Measurements from ENCODE around the gene MIA3. TPM values are rescaled to one million over a fixed set of nuclear protein-coding genes. Genes with fewer than 3 reads are reported as not detected.
A peak's percentile ranks its signal among the peaks of the same experiment; 100 is the strongest.

MIA3 gene
- total and polyA plus RNA-seq, 2 experiments from 2014 or later = 32.7 to 40.0 TPM

GRCh38 chr1:222643606-222643937, 25.7 kb downstream of the MIA3 start:
- no peak for TF ChIP-seq NANOG (IDR thresholded peaks at IDR 0.05; ENCODE audit: borderline replicate concordance)
- no peak for TF ChIP-seq STAT1 (IDR thresholded peaks at IDR 0.05; ENCODE audit: unreplicated experiment)
- no peak for TF ChIP-seq REST (IDR thresholded peaks at IDR 0.05; ENCODE audit: unreplicated experiment)
- TF ChIP-seq ETS1 (IDR thresholded peaks at IDR 0.05) = no peak
- no peak for TF ChIP-seq EZH2 (IDR thresholded peaks at IDR 0.05; ENCODE audit: low read depth, unreplicated experiment)
- Mint-ChIP-seq H3K27ac (peak overlapping the region; percentile 99), H3K9me3 (no peaks in the 10 kb centered on the region; the same call in 2 of the 3 replicates), H3K27me3 (ENCODE audit: insufficient read depth, low read depth, poor library complexity) (peaks cover 6% of the 10 kb centered on the region), H3K4me3 (peak overlapping the region; percentile 92), H3K36me3 (ENCODE audit: low read depth) (peaks cover 12% of the 10 kb centered on the region; the same call in 2 of the 3 replicates), H3K4me1 (peaks cover 7% of the 10 kb centered on the region; the same call in 2 of the 3 replicates)
- Histone ChIP-seq H3K36me3 (ENCODE audit: insufficient read depth) (no peaks in the 10 kb centered on the region), H3K4me2 (peak overlapping the region; percentile 76), H2AFZ (peak overlapping the region; percentile 23), H3K27ac (ENCODE audit: low read depth) (peak overlapping the region; percentile 75; the same call in 1 of the 2 replicates), H4K20me1 (replicated peaks; ENCODE audit: insufficient read depth) (no peaks in the 10 kb centered on the region), H3K4me1 (ENCODE audit: insufficient read depth) (no peaks in the 10 kb centered on the region; the same call in 1 of the 2 replicates), H3K9me2 (ENCODE audit: insufficient read depth) (no peaks in the 10 kb centered on the region), H3K4me3 (peak overlapping the region; percentile 86), H3K27me3 (ENCODE audit: insufficient read depth) (no peaks in the 10 kb centered on the region), H3F3A (replicated peaks; ENCODE audit: low read depth) (no peaks in the 10 kb centered on the region), H3K79me2 (replicated peaks; ENCODE audit: insufficient read depth) (peaks cover 16% of the 10 kb centered on the region)
- ATAC-seq = peak; percentile 17
- DNase-seq (ENCODE audit: low spot score) = no peak

- Mint-ChIP-seq H3K36me3 (ENCODE audit: low read depth) (peaks cover 10% of the 10 kb centered on the region; the same call in 2 of the 3 replicates), H3K4me1 (peaks cover 7% of the 10 kb centered on the region; the same call in 2 of the 3 replicates), H3K9me3 (no peaks in the 10 kb centered on the region; the same call in 2 of the 3 replicates), H3K27me3 (ENCODE audit: insufficient read depth, low read depth, poor library complexity) (peaks cover 6% of the 10 kb centered on the region), H3K27ac (peak overlapping the region; percentile 99), H3K4me3 (peak overlapping the region; percentile 92)
- no peaks in the 10 kb centered on the region for H4K20me1 ChIP-seq (replicated peaks; ENCODE audit: insufficient read depth)
- peak; percentile 99 for DNase-seq (ENCODE audit: low spot score)
- peak; percentile 96 for ATAC-seq
- H3K36me3 ChIP-seq (ENCODE audit: insufficient read depth) = no peaks in the 10 kb centered on the region
- peaks cover 16% of the 10 kb centered on the region for H3K79me2 ChIP-seq (replicated peaks; ENCODE audit: insufficient read depth)
- H3K9me2 ChIP-seq (ENCODE audit: insufficient read depth) = no peaks in the 10 kb centered on the region
- H3K4me3 ChIP-seq = peak overlapping the region; percentile 86
- peak overlapping the region; percentile 75; the same call in 1 of the 2 replicates for H3K27ac ChIP-seq (ENCODE audit: low read depth)
- H3K4me2 ChIP-seq = peak overlapping the region; percentile 85
- H3K27me3 ChIP-seq (ENCODE audit: insufficient read depth) = no peaks in the 10 kb centered on the region
- H3F3A ChIP-seq (replicated peaks; ENCODE audit: low read depth) = no peaks in the 10 kb centered on the region
- no peaks in the 10 kb centered on the region; the same call in 1 of the 2 replicates for H3K4me1 ChIP-seq (ENCODE audit: insufficient read depth)
- peak overlapping the region; percentile 23; the same call in 1 of the 2 replicates for H2AFZ ChIP-seq
- TF ChIP-seq CREB1 (CRISPR knock-in tag; IDR thresholded peaks at IDR 0.05; ENCODE audit: low read depth) (peak; percentile 98), POLR2AphosphoS5 (IDR thresholded peaks at IDR 0.05; ENCODE audit: low read depth) (peak; percentile 69), EZH2phosphoT487 (IDR thresholded peaks at IDR 0.05; ENCODE audit: unreplicated experiment) (no peak), ETS1 (IDR thresholded peaks at IDR 0.05) (peak; percentile 73), ZNF114 (CRISPR knock-in tag; IDR thresholded peaks at IDR 0.05) (no peak)
Observed at GRCh38 chr1:222643938-222644635, 26.2 kb downstream of the MIA3 start.
